Measurements from ENCODE around the gene DDI2.
A peak's percentile ranks its signal among the peaks of the same experiment; 100 is the strongest.
"Not testable (repeated sequence)": the region's sequence is repeated elsewhere in the genome, so short reads cannot be mapped to it uniquely, and the experiment has no call there.

Gene DDI2

DNA sequence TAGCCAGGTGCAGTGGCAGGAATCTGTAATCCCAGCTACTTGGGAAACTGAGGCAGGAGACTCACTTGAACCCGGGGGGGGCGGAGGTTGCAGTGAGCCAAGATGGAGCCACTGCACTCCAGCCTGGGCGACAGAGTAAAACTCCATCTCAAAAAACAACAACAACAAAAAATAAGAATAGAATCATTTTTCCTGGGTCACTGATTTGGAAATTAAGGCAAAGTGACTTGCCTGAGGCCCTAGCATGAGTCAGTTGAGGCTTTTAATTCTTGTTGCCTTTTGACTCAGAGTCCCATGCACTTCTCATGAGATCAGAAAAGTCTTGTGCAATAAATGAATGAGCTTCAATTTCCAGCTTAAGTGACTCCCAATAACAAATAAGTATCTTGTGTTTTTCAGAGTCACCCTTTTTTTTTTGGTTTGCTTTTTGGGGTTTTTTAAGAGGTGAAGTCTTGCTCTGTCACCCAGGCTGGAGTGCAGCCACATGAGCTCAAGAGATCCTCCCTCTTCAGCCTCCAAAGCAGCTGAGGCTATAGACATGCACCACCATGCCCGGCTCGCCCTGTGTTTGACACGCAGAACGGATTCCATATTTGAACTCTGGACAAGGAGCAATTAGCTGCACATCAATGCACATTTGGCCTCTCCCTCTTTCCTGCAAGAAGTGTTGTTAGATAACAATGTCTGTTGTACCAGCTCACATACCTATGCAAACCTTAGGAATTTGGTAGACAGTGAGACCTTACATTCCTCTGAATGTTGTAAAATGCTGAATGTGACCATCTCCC, 63.5 kb downstream of the DDI2 start:
- DNase-seq = no peak

DNA sequence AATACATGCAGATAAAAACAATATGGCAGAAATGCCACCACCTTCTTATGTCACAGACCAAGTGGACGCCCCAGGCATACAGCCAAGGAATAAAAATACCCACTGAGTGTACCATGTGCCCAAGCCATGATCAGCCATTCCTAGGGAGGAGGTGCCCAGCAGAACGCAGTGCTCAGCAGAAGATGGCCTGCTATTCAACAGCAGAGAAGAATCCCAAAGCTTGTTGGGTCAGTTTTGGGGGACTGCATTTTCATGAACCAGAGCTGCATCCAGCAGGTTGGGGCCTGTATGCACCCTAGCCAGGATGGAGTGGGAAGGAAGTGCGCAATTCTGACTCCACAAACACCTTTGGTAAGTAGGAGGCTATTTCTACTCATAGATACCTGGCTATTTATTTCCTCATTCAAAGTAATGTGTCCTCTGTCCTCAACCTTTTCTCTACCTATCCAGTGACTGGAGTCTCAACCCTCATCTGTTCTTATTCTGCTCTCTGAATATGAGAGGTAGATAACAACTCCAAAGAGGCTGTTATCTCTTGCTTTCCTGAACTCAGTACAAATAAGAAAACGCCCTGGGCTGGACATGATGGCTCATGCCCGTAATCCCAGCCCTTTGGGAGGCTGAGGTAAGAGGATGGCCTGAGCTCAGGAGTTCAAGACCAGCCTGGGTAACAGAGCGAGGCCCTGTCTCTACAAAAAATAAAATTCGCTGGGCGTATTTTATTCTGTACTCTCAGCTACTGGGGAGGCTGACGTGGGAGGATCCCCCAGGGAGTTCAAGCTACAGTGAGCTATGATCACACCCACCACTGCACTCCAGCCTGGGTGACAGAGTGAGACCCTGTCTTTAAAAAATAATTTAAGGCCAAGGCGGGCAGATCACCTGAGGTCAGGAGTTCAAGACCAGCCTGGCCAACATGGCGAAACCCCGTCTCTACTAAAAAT, 64.4 kb downstream of the DDI2 start:
- DNase-seq = no peak

DNA sequence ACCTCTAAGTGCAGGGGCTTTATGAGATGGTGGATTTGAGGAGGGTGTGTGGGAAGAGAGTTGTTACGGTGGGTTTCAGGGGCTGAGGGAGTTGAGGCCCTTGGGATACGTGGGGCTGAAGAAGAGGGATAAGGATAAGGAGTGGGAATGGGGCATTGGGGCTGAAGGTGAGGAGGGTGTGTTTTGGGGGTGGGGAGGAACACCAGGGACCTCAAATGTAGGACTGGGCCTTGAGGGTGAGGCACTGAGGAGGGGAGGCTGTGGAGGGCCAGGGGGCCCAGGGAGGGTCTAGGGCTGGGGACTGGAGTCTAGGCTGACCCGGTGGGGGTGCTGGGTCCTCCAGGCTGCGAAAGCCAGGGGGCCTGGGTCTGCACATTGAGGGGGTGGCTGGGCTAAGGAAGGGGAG, 65.7 kb downstream of the DDI2 start:
- no peak for DNase-seq

DNA sequence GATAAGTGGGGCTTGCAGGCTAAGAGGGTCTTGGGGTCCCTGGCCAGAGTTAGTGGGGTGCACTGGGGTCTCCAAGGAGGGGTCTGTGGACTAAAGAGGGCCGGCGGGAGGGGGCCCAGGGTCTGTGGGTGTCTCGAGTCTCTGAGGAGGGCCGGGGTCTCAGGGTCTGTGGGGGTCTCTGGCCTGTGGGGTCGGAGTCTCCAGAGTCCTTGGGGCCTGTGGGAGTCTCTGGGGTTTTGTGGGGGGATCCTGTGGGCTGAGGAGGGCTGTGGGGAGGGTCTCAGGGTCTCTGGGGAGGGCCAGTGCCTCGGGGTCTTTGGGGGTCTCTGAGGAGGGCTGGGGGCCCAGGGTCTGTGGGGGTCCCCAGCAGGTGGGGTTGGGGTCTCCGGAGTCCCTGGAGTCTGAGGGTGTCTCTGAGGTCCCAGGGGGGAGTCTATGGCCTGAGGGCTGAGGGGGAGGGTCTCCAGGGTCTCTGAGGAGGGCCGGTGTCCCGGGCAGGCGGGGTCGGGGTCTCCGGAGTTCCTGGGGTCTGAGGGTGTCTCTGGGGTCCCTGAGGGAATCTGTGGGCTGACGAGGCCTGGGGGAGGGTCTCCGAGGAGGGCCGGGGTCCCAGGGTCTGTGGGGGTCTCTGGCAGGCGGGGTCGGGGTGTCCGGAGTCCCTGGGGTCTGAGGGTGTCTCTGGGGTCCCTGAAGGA, 66.2 kb downstream of the DDI2 start:
- DNase-seq = no peak

DNA sequence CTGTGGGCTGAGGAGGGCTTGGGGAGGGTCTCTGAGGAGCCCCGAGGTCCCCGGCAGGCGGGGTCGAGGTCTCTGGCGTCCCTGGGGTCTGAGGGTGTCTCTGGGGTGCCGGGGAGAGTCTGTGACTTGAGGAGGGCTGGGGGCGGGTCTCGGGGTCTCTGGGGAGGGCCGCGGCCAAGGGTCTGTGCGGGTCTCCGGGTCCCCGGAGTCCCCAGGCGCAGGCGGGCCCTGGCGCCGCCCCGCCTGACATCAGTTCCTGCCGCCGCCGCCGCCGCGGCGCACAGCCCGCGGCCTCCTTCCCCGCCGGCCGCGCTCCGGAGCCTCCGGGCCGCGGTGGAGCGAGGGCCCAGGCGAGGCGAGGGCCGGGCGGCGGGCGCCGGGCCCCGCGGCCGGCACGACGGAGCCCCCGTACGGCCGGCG, 66.8 kb downstream of the DDI2 start, which contains the start of gene PLEKHM2:
PLEKHM2 (plus strand) TSS at position 279 of the 420 bp plus-strand sequence. CDS start 239 bp downstream, outside the sequence.
- peak; percentile 48 for DNase-seq

DNA sequence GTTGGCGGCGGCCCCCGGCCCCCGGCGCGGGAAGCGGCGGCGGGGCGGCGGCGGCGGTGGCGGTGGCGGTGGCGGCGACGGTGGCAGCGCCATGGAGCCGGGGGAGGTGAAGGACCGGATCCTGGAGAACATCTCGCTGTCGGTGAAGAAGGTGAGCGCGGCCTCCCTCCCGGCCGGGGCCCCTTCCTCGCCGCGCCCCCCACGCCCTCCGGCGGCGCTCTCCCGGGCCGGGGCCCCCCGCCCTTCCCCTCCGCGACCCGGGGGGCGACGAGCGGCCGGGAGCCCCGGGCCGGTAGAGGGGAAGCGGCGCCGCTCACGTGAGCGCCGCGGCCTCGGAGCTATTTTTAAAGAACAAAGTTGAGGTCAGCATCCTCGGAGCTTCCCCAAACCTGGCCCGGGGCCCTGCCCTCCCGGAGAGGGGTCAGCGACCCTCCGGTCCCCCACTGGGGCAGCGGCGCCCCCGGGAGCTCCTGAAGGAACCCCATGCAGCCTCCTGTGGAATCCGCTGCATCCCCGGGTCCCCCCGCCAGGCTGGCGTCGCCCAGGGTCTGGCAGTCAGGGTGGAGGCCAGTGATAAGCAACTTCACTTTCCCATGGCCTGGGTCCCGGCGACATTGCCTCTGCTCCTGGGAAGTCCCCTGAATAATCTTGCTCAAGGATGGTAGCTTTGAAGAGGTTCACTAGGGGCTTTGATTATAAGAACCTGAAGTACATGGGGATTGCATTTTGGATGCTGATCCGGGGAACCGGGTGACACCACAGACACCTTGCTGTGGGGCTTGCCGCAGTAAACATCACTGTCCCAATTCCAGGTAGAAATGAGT, 67.4 kb downstream of the DDI2 start:
- DNase-seq = peak; percentile 30

DNA sequence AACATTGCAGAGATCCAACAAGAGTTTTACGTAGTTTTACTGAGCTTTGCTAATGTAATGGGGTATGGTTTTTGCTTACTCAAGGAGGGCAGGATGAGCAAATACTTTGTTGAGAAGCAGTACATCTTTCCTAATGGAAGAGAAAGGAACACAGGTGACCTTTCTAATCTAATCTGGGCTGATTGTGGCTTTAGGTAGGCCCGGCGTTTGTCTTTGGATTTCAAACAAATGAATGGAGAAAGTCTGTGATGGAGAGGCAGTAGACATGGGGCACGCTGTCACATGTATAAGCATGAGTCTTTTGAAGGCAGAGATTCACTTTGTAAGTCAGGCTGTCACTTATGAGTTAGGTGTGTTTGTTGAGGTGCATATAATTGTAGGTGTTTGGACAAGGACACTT, 68.6 kb downstream of the DDI2 start:
- DNase-seq = no peak

DNA sequence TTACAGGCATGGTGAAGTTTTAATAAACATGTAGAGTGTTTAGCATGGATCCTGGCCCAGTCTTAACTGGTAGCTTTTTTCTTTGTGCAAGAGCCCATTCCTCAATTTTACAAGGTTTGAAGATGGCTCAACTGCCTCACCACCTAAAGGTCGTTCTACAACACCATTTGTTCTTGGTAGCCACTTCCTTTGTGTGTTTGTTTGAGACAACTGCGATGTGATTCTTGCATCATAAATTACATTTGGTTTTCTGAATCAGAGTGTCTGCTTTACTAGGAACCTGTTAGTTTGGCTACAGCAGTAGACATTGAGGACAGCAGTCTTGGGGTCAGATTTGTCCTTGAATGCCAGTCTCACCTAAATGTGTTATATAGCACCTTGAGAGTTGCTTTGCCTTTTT, 70.2 kb downstream of the DDI2 start:
- no peak for DNase-seq

DNA sequence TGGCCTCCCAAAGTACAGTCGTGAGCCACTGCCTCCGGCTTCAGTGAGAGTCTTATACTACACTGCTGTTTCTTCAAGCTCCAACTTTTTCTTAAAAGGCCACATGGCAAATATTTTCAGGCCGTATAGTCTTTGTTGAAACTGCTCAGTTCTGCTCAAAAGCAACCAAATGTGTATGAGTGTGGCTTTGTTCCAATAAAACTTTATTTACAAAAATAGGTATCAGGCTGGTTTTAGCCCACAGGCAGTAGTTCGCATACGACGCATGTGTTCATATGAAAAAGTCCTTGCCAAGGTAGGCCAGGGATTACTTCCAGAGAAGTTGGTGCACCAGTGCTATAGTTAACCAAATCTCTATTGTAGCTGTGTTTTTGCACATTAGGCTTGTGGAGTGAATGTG, 73.1 kb downstream of the DDI2 start:
- DNase-seq = no peak

DNA sequence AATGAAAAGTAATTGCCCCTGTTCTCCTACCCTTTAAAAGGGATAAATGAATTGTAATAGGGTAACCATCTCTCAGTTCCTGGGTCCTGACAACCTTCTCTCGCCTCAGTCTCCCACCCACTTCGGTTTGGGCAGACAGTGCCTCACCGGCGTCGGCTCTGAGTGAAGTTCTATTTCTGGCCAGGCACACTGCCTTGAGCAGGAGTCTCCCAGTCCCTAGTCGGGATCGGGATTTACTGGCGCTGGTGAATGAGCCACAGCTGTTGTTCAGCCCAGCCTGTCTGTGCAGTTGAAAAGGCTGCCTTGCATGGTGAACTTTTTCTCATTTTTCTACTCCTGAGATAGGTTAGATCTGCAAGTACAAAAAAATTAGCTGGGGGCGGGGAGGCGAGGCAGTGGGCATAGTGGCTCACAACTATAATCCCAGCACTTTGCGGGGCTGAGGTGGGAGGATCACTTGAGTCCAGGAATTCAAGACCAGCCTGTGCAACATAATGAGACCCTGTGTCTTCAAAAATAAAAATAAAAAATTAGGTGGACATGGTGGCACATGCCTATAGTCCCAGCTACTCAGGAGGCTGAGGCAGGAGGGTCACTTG, 74.3 kb downstream of the DDI2 start:
- DNase-seq = no peak

DNA sequence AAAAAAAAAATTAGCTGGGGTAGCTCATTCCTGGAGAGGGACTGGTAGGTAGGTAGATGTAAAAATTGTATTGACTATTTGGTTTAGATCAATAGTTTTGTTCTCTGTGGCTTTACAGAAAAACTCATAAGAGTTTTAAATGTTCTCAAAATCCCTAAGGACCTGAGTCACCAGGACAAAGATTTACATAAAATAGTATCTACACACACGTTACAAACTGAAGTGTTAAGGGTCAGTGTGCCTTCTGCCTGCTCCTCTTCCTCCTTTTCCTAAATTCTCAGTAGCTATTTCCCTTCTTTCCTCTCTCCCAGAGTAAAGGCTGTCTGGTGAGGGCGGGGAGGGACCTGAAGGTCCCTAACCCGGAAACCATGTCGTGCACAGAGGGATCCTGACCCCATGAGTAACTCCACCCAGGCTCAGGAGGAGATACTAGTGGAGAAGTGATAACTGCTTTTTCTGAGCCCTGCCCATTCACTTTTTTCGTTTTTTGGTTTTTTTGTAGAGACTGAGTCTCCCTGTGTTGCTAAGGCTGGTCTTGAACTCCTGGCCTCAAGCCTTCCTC, 74.9 kb downstream of the DDI2 start:
- DNase-seq = no peak

DNA sequence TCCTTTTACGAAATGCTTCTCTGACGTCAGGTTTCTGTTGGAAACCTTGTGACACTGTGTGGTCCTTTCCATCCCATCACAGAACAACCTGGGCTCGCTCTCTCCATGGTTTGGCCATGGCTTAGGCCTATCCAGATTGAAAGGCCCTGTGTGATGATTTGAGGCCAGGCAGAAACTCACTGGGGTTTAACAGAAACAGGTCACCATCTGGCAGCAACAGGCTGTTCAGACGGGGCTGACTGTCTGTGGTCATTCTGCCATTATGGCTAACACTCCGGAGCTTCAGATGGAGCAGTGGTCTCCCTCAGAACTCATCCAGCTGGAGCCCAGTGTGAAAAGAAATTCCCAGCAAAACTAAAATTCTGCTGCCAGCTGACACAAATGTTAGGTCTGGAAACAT, 76.1 kb downstream of the DDI2 start:
- no peak for DNase-seq

DNA sequence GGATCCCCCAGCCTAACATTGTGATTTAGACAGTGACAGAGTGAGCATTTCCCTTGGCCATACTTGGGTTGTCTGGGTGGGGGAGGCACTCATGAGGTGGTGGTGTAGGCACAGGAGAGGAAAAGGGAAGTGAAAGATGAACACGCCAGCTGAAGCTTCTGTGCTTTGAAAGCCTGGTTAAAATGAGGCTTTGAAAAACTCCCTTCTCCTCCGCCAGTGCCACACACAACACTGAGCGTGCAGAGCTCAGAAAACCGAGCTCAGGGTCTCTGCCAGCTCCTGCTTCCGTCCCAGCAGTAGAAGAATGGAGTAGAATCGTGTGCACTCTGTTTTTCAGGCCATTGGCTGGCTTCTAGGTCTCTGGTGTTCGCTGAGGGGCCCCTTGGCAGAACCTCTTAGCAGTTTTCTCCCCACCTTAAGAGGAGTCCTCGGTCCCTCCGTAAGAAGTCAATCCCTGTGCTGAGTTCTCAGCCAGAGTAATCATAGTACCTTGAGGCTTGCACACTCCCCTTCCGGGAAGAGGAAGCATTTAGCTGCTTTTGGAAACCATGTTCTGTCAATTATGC, 79.8 kb downstream of the DDI2 start:
- DNase-seq = peak; percentile 30

DNA sequence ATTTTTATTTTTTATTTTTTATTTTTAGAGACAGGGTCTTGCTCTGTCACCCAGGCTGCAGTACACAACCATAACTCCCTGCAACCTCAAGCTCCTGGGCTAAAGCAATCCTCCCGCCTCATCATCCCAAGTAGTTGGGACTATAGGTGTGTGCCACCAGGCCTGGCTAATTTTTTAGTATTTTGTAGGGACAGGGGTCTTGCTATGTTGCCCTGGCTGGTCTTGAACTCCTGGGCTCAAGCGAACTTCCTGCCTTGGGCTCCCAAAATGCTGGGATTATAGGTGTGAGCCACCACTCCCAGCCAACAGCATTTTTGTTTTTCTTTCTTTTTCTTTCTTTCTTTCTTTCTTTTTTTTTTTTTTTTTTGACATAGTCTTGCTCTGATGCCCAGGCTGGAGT, 80.9 kb downstream of the DDI2 start:
- DNase-seq = no peak

DNA sequence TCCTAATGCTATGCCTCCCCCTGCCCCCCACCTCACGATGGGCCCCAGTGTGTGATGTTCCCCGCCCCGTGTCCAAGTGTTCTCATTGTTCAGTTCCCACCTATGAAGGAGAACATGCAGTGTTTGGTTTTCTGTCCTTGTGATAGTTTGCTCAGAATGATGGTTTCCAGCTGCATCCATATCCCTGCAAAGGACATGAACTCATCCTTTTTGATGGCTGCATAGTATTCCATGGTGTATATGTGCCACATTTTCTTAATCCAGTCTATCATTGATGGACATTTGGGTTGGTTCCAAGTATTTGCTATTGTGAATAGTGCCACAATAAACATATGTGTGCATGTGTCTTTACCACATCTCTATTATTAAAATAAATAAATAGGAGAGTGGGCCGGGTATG, 82.1 kb downstream of the DDI2 start:
- not testable (repeated sequence) for DNase-seq

DNA sequence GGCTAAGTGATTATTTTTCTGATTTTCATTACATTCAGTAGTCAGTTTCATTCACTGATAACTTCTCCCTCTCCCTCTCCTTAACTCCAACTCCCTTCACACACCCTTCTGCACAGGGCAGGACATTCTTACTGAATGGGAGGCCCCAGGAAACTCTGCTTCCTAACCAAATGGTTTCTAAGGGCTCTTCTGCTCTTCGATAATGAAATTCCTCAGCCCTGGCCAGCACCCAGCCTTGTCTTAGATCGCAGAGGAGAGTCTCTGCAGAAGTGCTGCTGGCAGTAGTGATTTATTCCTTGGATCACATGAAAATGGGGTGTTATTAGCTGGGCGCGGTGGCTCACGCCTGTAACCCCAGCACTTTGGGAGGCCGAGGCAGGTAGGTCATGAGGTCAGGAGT, 83.2 kb downstream of the DDI2 start:
- DNase-seq = no peak

DNA sequence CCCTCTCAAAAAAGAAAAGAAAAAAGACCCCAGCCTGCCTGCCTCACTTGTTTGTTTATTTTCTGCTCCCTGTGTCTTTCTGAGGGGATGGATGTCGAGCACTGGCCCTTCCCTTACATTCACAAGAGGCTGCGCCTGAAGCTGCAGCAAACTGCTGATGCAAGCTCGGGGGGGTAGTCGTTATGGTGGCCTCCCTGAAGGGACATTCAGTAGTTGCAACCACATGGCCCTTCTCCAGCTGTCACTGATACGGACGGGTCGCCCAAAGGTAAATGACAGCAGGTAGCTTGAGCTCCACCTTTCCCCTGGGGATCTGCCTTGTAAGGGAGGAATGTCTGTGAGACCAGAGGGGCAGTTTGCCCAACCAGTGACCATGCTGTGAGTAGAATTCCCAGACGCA, 84.5 kb downstream of the DDI2 start:
- no peak for DNase-seq

DNA sequence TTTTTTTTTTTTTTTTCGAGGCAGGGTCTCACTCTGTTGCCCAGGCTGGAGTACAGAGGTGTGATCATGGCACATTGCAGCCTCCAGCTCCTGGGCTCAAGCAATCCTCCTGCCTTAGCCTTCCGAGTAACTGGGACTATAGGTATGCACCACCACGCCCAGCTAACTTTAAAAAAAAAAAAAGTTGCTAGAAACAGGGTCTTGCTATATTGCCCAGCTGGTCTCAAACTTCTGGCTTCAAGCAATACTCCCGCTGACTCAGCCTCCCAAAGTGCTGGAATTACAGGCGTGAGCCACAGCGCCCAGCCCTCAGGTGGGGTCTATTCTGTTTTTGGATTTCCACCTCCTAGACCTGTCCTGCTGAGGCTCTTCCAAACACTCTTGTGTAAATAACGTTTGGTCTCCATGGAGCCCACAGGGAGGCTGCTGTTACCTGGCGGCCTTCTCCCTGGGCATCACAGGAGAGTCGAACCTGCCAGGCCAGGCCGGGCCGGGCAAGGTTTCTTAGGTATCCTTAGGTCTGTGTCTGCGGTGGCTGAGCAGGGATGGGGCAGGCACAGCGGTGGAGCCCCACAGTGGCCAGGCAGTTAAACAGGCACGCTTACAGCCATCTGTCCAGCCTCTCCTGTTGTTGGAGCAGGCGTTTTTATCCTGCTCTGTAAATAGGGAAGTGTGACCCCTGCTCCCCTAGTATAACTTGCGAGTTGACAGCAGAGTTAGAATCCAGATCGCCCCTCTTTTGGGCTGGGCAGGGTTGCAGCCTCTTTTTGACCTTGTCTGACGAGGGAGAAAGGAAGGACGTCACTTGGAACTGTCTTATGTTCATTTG, 85.7 kb downstream of the DDI2 start:
- no peak for DNase-seq

DNA sequence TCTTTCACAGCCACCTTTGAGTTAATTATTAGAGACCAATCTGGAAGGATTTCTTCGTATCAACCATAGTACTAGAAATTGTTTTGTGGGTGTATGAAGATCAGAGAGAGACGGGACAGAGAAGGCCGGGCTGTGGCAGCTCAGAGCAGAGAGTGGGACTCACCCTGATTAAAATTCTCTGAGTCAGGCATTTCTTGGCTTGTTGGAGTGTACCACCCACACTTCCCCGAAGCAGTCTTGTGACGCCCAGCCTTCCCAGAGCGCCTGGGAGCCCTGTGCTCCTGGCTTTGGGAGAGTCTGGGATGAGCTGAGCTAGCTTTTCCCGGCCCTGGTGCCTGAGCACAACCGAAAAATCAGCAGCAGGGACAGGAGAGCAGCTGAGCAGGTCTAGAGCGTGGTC, 86.3 kb downstream of the DDI2 start:
- no peak for DNase-seq

DNA sequence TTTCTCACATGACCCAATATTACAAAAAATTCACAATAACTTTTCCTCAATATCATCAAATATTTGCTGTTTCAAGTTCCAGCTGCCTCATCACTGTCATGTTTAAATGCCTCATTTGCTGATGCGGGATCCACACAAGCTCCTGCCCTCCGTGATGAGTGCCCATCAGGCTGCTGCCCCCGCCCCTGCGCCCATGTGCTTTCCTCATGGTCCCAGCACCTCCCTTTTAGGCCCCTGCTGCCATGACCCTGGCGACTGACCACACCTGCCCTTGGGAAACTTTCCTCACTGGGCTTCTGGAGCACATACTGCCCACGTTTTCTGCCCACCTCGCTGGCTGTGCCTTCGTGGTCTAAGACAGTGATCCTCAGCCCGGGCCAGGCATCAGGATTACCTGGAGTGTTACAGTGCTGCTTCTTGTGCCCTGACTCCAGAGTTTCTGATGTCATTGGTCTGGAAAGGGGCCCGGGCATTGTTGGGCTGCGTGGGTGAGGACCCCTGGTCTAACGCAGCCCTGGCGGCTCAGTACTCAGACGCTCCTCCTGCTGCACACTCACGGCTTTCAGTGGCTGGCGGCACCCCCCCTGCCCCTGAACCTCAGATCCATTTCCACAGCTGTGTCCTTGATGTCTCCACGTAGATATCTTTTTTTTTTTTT, 87.4 kb downstream of the DDI2 start:
- DNase-seq = no peak

Measured in central memory CD4-positive, alpha-beta T cell (primary cell).